ENCODE measurements around the gene LRMDA.

LRMDA gene

GRCh38 chr10:76492678-76493472 lies 1061.5 kb downstream of the LRMDA start:
- Histone ChIP-seq H3K9me3 (ENCODE audit: insufficient read depth, low read length, severe bottlenecking) (peaks cover 2% of the 10 kb centered on the region), H3K4me3 (ENCODE audit: low read depth in 1 of 2, low read length in 2 of 2) (no peak overlapping the region), H3K27ac (ENCODE audit: low read length) (no peak overlapping the region), H3K79me2 (ENCODE audit: insufficient read depth, low read length) (no peaks in the 10 kb centered on the region), H3K9ac (ENCODE audit: low read depth, low read length) (no peak overlapping the region), H4K20me1 (ENCODE audit: insufficient read depth, low read length) (no peaks in the 10 kb centered on the region), H3K36me3 (ENCODE audit: insufficient read depth, low read length) (no peaks in the 10 kb centered on the region), H3K4me2 (ENCODE audit: insufficient read depth, low read length) (no peak overlapping the region), H3K4me1 (ENCODE audit: insufficient read depth, low read length) (no peaks in the 10 kb centered on the region), H2AFZ (ENCODE audit: low read depth, low read length) (no peak overlapping the region), H3K27me3 (ENCODE audit: insufficient read depth, low read length, poor library complexity) (no peaks in the 10 kb centered on the region)
- ATAC-seq (ENCODE audit: insufficient read depth, low read depth) = no peak
- TF ChIP-seq CTCF (IDR thresholded peaks at IDR 0.05; ENCODE audit: borderline replicate concordance, extremely low read depth, low read length, poor library complexity, severe bottlenecking) (no peak), EZH2 (IDR thresholded peaks at IDR 0.05; ENCODE audit: borderline replicate concordance, low read depth, low read length, severe bottlenecking) (no peak)
- no peak for DNase-seq

- no peak for ATAC-seq (ENCODE audit: insufficient read depth, low read depth)
- no peak for DNase-seq
- H2AFZ ChIP-seq (ENCODE audit: low read depth, low read length) = no peak overlapping the region
- H3K27me3 ChIP-seq (ENCODE audit: insufficient read depth, low read length, poor library complexity) = no peaks in the 10 kb centered on the region
- no peak for TF ChIP-seq EZH2 (IDR thresholded peaks at IDR 0.05; ENCODE audit: borderline replicate concordance, low read depth, low read length, severe bottlenecking)
- no peak for TF ChIP-seq CTCF (IDR thresholded peaks at IDR 0.05; ENCODE audit: borderline replicate concordance, extremely low read depth, low read length, poor library complexity, severe bottlenecking)
- H4K20me1 ChIP-seq (ENCODE audit: insufficient read depth, low read length) = no peaks in the 10 kb centered on the region
- no peak overlapping the region for H3K4me3 ChIP-seq (ENCODE audit: low read depth in 1 of 2, low read length in 2 of 2)
- H3K4me2 ChIP-seq (ENCODE audit: insufficient read depth, low read length) = no peak overlapping the region
- no peak overlapping the region for H3K27ac ChIP-seq (ENCODE audit: low read length)
- H3K9me3 ChIP-seq (ENCODE audit: insufficient read depth, low read length, severe bottlenecking) = peaks cover 2% of the 10 kb centered on the region
- H3K79me2 ChIP-seq (ENCODE audit: insufficient read depth, low read length) = no peaks in the 10 kb centered on the region
- no peaks in the 10 kb centered on the region for H3K36me3 ChIP-seq (ENCODE audit: insufficient read depth, low read length)
- H3K4me1 ChIP-seq (ENCODE audit: insufficient read depth, low read length) = no peaks in the 10 kb centered on the region
- H3K9ac ChIP-seq (ENCODE audit: low read depth, low read length) = no peak overlapping the region
Observed at GRCh38 chr10:76497666-76498065, 1066.2 kb downstream of the LRMDA start.

- H3K9ac ChIP-seq (ENCODE audit: low read depth, low read length) = no peak overlapping the region
- H3K4me1 ChIP-seq (ENCODE audit: insufficient read depth, low read length) = no peaks in the 10 kb centered on the region
- no peak overlapping the region for H3K4me2 ChIP-seq (ENCODE audit: insufficient read depth, low read length)
- no peak for ATAC-seq (ENCODE audit: insufficient read depth, low read depth)
- no peaks in the 10 kb centered on the region for H3K27me3 ChIP-seq (ENCODE audit: insufficient read depth, low read length, poor library complexity)
- no peaks in the 10 kb centered on the region for H4K20me1 ChIP-seq (ENCODE audit: insufficient read depth, low read length)
- H3K36me3 ChIP-seq (ENCODE audit: insufficient read depth, low read length) = no peaks in the 10 kb centered on the region
- H2AFZ ChIP-seq (ENCODE audit: low read depth, low read length) = no peak overlapping the region
- H3K4me3 ChIP-seq (ENCODE audit: low read depth in 1 of 2, low read length in 2 of 2) = no peak overlapping the region
- H3K9me3 ChIP-seq (ENCODE audit: insufficient read depth, low read length, severe bottlenecking) = no peaks in the 10 kb centered on the region
- DNase-seq = no peak
- TF ChIP-seq EZH2 (IDR thresholded peaks at IDR 0.05; ENCODE audit: borderline replicate concordance, low read depth, low read length, severe bottlenecking) (no peak), CTCF (IDR thresholded peaks at IDR 0.05; ENCODE audit: borderline replicate concordance, extremely low read depth, low read length, poor library complexity, severe bottlenecking) (no peak)
- no peak overlapping the region for H3K27ac ChIP-seq (ENCODE audit: low read length)
- no peaks in the 10 kb centered on the region for H3K79me2 ChIP-seq (ENCODE audit: insufficient read depth, low read length)
Observed at GRCh38 chr10:76504823-76505222, 1073.4 kb downstream of the LRMDA start.

Data from DND-41 (cell line).